Chondrocyte (in vitro differentiated cells): Measurements from ENCODE around the gene DNAJC1. TPM values are rescaled to one million over a fixed set of nuclear protein-coding genes. Genes with fewer than 3 reads are reported as not detected.

ENCODE experiments used
- DNase-seq: peaks from one replicate; pipeline ENCODE4 v3.0.0; 2021; ENCODE audit warnings: mixed read lengths, low spot score
- H3K27ac Mint-ChIP-seq: one replicate; pipeline ENCODE4 v1.8.0; 2021; ENCODE audit warnings: mild to moderate bottlenecking, moderate library complexity, mixed read lengths; ENCODE audit not compliant: unreplicated experiment
- H3K27me3 Mint-ChIP-seq: 2 replicates; pipeline ENCODE4 v1.8.0; 2021; ENCODE audit warnings: low read depth, mixed read lengths
- H3K36me3 Mint-ChIP-seq: 2 replicates; pipeline ENCODE4 v1.8.0; 2021; ENCODE audit warnings: low read depth, mixed read lengths
- H3K4me1 Mint-ChIP-seq: 2 replicates; pipeline ENCODE4 v1.8.0; 2021; ENCODE audit warnings: low read depth, mild to moderate bottlenecking, mixed read lengths
- H3K4me3 Mint-ChIP-seq: one replicate; pipeline ENCODE4 v1.8.0; 2021; ENCODE audit warnings: mild to moderate bottlenecking, moderate library complexity, mixed read lengths; ENCODE audit not compliant: unreplicated experiment
- H3K9me3 Mint-ChIP-seq: 2 replicates; pipeline ENCODE4 v1.8.0; 2021; ENCODE audit warnings: low read depth, mixed read lengths
- total RNA-seq: library from RNA; stranded (reverse); gene quantifications from 3 replicates; pipeline ENCODE4 v1.2.1, GENCODE V29; 2021
- TF ChIP-seq, protein P1 (sequence below): fragments of 200-600 bp; sonication (generic); IDR thresholded peaks from 2 replicates; pipeline ENCODE4 v1.5.0; 2021; ENCODE audit warnings: antibody characterized with exemption, mild to moderate bottlenecking, moderate library complexity

The DNAJC1 gene
- total RNA-seq, 1 donor from 2014 or later: 45.1 TPM

GRCh38 chr10:21760332-21760731, 243.2 kb downstream of the DNAJC1 start:
- TF ChIP-seq, protein P1, sequence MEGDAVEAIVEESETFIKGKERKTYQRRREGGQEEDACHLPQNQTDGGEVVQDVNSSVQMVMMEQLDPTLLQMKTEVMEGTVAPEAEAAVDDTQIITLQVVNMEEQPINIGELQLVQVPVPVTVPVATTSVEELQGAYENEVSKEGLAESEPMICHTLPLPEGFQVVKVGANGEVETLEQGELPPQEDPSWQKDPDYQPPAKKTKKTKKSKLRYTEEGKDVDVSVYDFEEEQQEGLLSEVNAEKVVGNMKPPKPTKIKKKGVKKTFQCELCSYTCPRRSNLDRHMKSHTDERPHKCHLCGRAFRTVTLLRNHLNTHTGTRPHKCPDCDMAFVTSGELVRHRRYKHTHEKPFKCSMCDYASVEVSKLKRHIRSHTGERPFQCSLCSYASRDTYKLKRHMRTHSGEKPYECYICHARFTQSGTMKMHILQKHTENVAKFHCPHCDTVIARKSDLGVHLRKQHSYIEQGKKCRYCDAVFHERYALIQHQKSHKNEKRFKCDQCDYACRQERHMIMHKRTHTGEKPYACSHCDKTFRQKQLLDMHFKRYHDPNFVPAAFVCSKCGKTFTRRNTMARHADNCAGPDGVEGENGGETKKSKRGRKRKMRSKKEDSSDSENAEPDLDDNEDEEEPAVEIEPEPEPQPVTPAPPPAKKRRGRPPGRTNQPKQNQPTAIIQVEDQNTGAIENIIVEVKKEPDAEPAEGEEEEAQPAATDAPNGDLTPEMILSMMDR: no peak
- Mint-ChIP-seq H3K4me1 (peaks cover 9% of the 10 kb centered on the region), H3K36me3 (peaks cover 20% of the 10 kb centered on the region), H3K27me3 (no peaks in the 10 kb centered on the region), H3K9me3 (no peaks in the 10 kb centered on the region), H3K27ac (no peak overlapping the region), H3K4me3 (no peak overlapping the region)
- DNase-seq: no peak

GRCh38 chr10:21759232-21759631, 244.3 kb downstream of the DNAJC1 start:
- Mint-ChIP-seq H3K27me3 (no peaks in the 10 kb centered on the region), H3K36me3 (peaks cover 18% of the 10 kb centered on the region), H3K4me3 (no peak overlapping the region), H3K4me1 (peaks cover 9% of the 10 kb centered on the region), H3K27ac (no peak overlapping the region), H3K9me3 (no peaks in the 10 kb centered on the region)
- TF ChIP-seq, protein P1: no peak
- DNase-seq: no peak

DNA sequence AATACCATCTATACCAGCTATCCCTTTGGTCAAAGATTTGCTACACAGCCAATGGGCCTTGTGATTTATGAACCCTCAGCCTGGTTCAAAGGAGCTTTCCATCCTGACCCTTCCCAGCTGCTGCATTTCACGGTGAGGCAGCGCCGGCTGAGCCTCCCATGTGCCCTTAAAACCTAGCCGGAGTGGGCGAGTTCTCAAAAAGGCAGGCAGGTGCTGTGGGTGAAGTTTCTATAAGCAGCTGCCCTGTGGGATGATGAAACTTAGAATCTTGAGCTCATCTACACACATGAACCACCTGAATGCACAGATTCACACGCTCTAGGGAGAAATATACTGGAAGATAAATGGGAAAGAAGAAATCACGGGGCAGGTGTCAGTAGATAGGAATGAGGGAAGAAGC, 244.8 kb downstream of the DNAJC1 start:
- H3K27ac Mint-ChIP-seq: no peak overlapping the region
- peaks cover 13% of the 10 kb centered on the region for H3K36me3 Mint-ChIP-seq
- peaks cover 9% of the 10 kb centered on the region for H3K4me1 Mint-ChIP-seq
- DNase-seq: no peak
- no peaks in the 10 kb centered on the region for H3K9me3 Mint-ChIP-seq
- H3K27me3 Mint-ChIP-seq: no peaks in the 10 kb centered on the region
- H3K4me3 Mint-ChIP-seq: no peak overlapping the region
- TF ChIP-seq, protein P1: no peak

- DNase-seq: no peak
- peaks cover 14% of the 10 kb centered on the region for H3K36me3 Mint-ChIP-seq
- TF ChIP-seq, protein P1: no peak
- no peak overlapping the region for H3K27ac Mint-ChIP-seq
- H3K4me3 Mint-ChIP-seq: no peak overlapping the region
- no peaks in the 10 kb centered on the region for H3K27me3 Mint-ChIP-seq
- no peaks in the 10 kb centered on the region for H3K9me3 Mint-ChIP-seq
- peaks cover 9% of the 10 kb centered on the region for H3K4me1 Mint-ChIP-seq
These were observed 245.3 kb downstream of the DNAJC1 start for GRCh38 chr10:21758239-21758638.

- H3K36me3 Mint-ChIP-seq: peaks cover 14% of the 10 kb centered on the region
- no peak for DNase-seq
- H3K9me3 Mint-ChIP-seq: no peaks in the 10 kb centered on the region
- H3K4me1 Mint-ChIP-seq: peaks cover 9% of the 10 kb centered on the region
- no peak overlapping the region for H3K4me3 Mint-ChIP-seq
- no peaks in the 10 kb centered on the region for H3K27me3 Mint-ChIP-seq
- peak overlapping the region; percentile 13 for H3K27ac Mint-ChIP-seq
- TF ChIP-seq, protein P1: no peak
These were observed 246.2 kb downstream of the DNAJC1 start for GRCh38 chr10:21757185-21757901.
